ENCODE measurements around the gene NKD1.

Gene NKD1

GRCh38 chr16:50675686-50676610, 127.8 kb downstream of the NKD1 start:
- H3K9me3 ChIP-seq (ENCODE audit: control insufficient read depth, insufficient read depth, low read length), result peaks cover 9% of the 10 kb centered on the region
- no peaks in the 10 kb centered on the region for H3K27me3 ChIP-seq (ENCODE audit: control insufficient read depth, insufficient read depth, low read length)
- no peaks in the 10 kb centered on the region for H3K4me1 ChIP-seq (ENCODE audit: control insufficient read depth, insufficient read depth, low read length)
- H3K36me3 ChIP-seq (ENCODE audit: control insufficient read depth, insufficient read depth, low read length), result no peaks in the 10 kb centered on the region
- no peak overlapping the region for H3K9ac ChIP-seq (ENCODE audit: low read depth, low read length)
- no peak overlapping the region for H3K4me3 ChIP-seq (ENCODE audit: low read depth, low read length)

- Histone ChIP-seq H3K9ac (ENCODE audit: low read depth, low read length) (no peak overlapping the region), H3K4me1 (ENCODE audit: control insufficient read depth, insufficient read depth, low read length) (no peaks in the 10 kb centered on the region), H3K27me3 (ENCODE audit: control insufficient read depth, insufficient read depth, low read length) (no peaks in the 10 kb centered on the region), H3K9me3 (ENCODE audit: control insufficient read depth, insufficient read depth, low read length) (peaks cover 9% of the 10 kb centered on the region), H3K4me3 (ENCODE audit: low read depth, low read length) (no peak overlapping the region), H3K36me3 (ENCODE audit: control insufficient read depth, insufficient read depth, low read length) (no peaks in the 10 kb centered on the region)
These were observed 128.6 kb downstream of the NKD1 start for GRCh38 chr16:50676684-50677225.

GRCh38 chr16:50677351-50677750, 129.2 kb downstream of the NKD1 start:
- H3K9me3 ChIP-seq (ENCODE audit: control insufficient read depth, insufficient read depth, low read length), result peaks cover 3% of the 10 kb centered on the region
- H3K27me3 ChIP-seq (ENCODE audit: control insufficient read depth, insufficient read depth, low read length), result no peaks in the 10 kb centered on the region
- no peaks in the 10 kb centered on the region for H3K36me3 ChIP-seq (ENCODE audit: control insufficient read depth, insufficient read depth, low read length)
- no peak overlapping the region for H3K4me3 ChIP-seq (ENCODE audit: low read depth, low read length)
- no peak overlapping the region for H3K9ac ChIP-seq (ENCODE audit: low read depth, low read length)
- H3K4me1 ChIP-seq (ENCODE audit: control insufficient read depth, insufficient read depth, low read length), result no peaks in the 10 kb centered on the region

GRCh38 chr16:50678531-50678930, 130.3 kb downstream of the NKD1 start:
- Histone ChIP-seq H3K4me1 (ENCODE audit: control insufficient read depth, insufficient read depth, low read length) (no peaks in the 10 kb centered on the region), H3K4me3 (ENCODE audit: low read depth, low read length) (no peak overlapping the region), H3K36me3 (ENCODE audit: control insufficient read depth, insufficient read depth, low read length) (no peaks in the 10 kb centered on the region), H3K9me3 (ENCODE audit: control insufficient read depth, insufficient read depth, low read length) (no peaks in the 10 kb centered on the region), H3K9ac (ENCODE audit: low read depth, low read length) (no peak overlapping the region), H3K27me3 (ENCODE audit: control insufficient read depth, insufficient read depth, low read length) (no peaks in the 10 kb centered on the region)

DNA sequence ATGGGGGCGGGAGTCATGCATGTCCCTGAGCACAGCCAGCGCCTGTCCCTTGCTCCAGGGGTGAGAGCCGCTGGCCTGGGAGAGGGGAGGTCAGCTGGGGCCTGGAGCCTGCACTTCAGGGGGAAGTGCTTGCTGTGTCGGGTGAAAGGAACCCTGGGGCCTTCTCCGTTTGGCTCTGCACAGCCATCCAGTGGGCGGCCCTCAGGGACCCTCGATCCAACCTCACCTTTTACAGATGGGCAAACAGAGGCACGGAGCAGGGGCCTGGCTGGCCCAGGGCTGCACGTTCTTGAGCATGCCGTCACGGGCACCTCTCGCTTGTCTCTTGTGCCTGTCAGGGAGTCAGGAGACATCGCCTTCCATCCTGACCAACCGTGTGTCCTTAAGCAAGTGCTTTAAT, 131.1 kb downstream of the NKD1 start:
- H3K4me1 ChIP-seq (ENCODE audit: control insufficient read depth, insufficient read depth, low read length), result no peaks in the 10 kb centered on the region

DNA sequence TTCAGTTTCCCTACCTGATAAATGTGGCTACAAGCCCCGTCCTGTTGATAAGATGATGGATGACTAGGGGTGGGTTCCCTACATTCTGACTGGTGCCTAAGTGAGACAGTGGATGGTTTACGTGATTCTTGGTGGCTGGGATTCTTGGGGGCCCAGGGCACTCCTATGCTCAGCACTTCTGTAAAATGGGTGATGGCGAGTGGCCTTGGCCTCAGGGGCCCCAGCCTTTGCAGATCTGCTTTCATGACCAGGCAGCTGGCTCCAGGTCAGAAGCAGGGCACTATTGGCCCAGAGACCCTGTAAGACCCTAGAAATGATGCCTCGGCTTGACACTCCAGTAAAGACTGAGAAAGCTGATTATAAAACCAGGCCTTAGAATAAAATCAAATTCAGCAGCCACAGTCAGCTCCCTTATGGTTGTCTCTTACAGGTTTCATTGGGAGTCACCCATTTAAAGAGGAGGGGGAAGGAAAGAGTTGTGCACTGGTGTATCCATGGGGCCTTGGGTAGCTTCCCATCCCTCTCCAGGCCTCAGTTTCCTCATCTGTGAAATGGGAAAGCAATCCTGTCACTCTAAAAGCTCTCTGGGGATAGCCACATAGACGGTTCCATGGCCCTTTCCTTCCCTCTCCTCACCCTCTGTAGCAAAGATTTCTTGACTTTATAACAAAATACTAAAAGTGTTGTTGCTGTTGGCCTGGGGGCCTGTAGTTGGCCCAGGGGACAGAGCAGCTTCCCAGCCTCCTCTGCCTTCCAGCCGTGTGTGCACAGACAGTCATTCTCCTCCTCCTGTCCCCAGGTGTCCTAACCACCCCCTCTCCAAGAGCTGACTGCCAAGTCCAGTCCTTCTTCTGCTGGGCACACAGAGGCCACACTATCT, 131.7 kb downstream of the NKD1 start:
- H3K9me3 ChIP-seq (ENCODE audit: control insufficient read depth, insufficient read depth, low read length), result no peaks in the 10 kb centered on the region
- no peaks in the 10 kb centered on the region for H3K27me3 ChIP-seq (ENCODE audit: control insufficient read depth, insufficient read depth, low read length)
- H3K4me1 ChIP-seq (ENCODE audit: control insufficient read depth, insufficient read depth, low read length), result no peaks in the 10 kb centered on the region
- H3K9ac ChIP-seq (ENCODE audit: low read depth, low read length), result no peak overlapping the region
- no peaks in the 10 kb centered on the region for H3K36me3 ChIP-seq (ENCODE audit: control insufficient read depth, insufficient read depth, low read length)
- H3K4me3 ChIP-seq (ENCODE audit: low read depth, low read length), result no peak overlapping the region

More for the DNA sequence above, 131.1 kb downstream of the NKD1 start:
- Histone ChIP-seq H3K9ac (ENCODE audit: low read depth, low read length) (no peak overlapping the region), H3K4me3 (ENCODE audit: low read depth, low read length) (no peak overlapping the region), H3K9me3 (ENCODE audit: control insufficient read depth, insufficient read depth, low read length) (no peaks in the 10 kb centered on the region), H3K36me3 (ENCODE audit: control insufficient read depth, insufficient read depth, low read length) (no peaks in the 10 kb centered on the region), H3K27me3 (ENCODE audit: control insufficient read depth, insufficient read depth, low read length) (no peaks in the 10 kb centered on the region)

DNA sequence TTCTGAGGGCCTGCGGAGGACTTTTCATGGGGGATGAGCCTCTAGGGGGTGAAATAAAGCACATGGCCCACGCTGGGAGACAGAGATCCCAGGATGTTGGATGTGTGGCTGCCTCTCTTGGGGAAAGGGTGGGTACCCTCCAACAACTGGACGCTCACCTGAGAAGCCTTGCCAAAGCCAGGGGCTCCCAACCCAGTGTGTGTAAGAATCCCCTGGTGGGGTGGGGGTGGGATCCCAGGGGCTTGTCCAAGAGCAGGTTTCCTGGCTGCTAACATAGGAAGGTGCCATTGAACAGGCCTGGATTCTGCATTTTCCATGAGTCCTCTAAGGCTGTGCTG, 132.3 kb downstream of the NKD1 start:
- Histone ChIP-seq H3K36me3 (ENCODE audit: control insufficient read depth, insufficient read depth, low read length) (no peaks in the 10 kb centered on the region), H3K4me1 (ENCODE audit: control insufficient read depth, insufficient read depth, low read length) (no peaks in the 10 kb centered on the region), H3K9me3 (ENCODE audit: control insufficient read depth, insufficient read depth, low read length) (no peaks in the 10 kb centered on the region), H3K9ac (ENCODE audit: low read depth, low read length) (no peak overlapping the region), H3K27me3 (ENCODE audit: control insufficient read depth, insufficient read depth, low read length) (no peaks in the 10 kb centered on the region), H3K4me3 (ENCODE audit: low read depth, low read length) (no peak overlapping the region)

GRCh38 chr16:50681021-50681885, 133.1 kb downstream of the NKD1 start, which contains the start of gene SNX20:
SNX20 (minus strand) TSS chr16:50681312; CDS start chr16:50677526, 3,786 bp downstream.
- Histone ChIP-seq H3K4me3 (ENCODE audit: low read depth, low read length) (no peak within 1 kb of the TSS), H3K36me3 (ENCODE audit: control insufficient read depth, insufficient read depth, low read length) (no peaks in the 10 kb centered on the region), H3K27me3 (ENCODE audit: control insufficient read depth, insufficient read depth, low read length) (no peaks in the 10 kb centered on the region), H3K4me1 (ENCODE audit: control insufficient read depth, insufficient read depth, low read length) (no peaks in the 10 kb centered on the region), H3K9ac (ENCODE audit: low read depth, low read length) (no peak within 1 kb of the TSS), H3K9me3 (ENCODE audit: control insufficient read depth, insufficient read depth, low read length) (no peaks in the 10 kb centered on the region)

GRCh38 chr16:50683689-50684374, 135.6 kb downstream of the NKD1 start:
- H3K27me3 ChIP-seq (ENCODE audit: control insufficient read depth, insufficient read depth, low read length), result no peaks in the 10 kb centered on the region
- no peaks in the 10 kb centered on the region for H3K9me3 ChIP-seq (ENCODE audit: control insufficient read depth, insufficient read depth, low read length)
- H3K4me1 ChIP-seq (ENCODE audit: control insufficient read depth, insufficient read depth, low read length), result no peaks in the 10 kb centered on the region
- H3K9ac ChIP-seq (ENCODE audit: low read depth, low read length), result no peak overlapping the region
- no peaks in the 10 kb centered on the region for H3K36me3 ChIP-seq (ENCODE audit: control insufficient read depth, insufficient read depth, low read length)
- H3K4me3 ChIP-seq (ENCODE audit: low read depth, low read length), result no peak overlapping the region

DNA sequence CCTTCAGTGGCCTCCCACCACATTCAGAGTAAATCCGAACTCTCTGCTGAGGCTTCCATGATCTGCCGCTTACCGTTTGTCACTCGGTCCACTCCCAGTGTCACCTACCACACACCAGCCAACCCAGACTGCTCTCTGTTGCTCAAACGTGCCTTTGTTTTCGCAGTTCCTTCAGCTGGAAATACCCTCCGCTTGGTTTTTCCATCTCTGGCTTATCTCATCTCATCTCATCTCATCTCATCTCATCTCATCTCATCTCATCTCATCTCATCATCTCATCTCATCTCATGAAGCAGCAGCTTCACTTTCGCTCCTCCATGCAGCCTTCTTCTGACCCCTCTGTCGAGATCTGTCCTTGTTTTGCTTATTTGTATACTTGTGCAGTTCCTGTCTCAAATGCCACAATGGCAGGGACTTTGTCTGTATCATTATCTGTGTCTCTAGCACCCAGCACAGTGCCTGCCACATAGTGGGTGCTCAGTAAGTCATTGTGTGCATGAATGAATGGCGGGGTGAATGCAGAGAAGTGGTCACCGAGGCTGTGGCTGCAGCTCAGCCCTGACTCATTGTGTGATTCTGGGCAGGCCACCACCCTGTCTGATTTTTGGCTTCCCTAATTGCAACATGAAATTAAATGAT, 136.7 kb downstream of the NKD1 start:
- Histone ChIP-seq H3K27me3 (ENCODE audit: control insufficient read depth, insufficient read depth, low read length) (no peaks in the 10 kb centered on the region), H3K4me3 (ENCODE audit: low read depth, low read length) (no peak overlapping the region), H3K36me3 (ENCODE audit: control insufficient read depth, insufficient read depth, low read length) (no peaks in the 10 kb centered on the region), H3K4me1 (ENCODE audit: control insufficient read depth, insufficient read depth, low read length) (no peaks in the 10 kb centered on the region), H3K9me3 (ENCODE audit: control insufficient read depth, insufficient read depth, low read length) (no peaks in the 10 kb centered on the region), H3K9ac (ENCODE audit: low read depth, low read length) (no peak overlapping the region)
